Measurements from ENCODE around the gene METTL25B. TPM values are rescaled to one million over a fixed set of nuclear protein-coding genes. Genes with fewer than 3 reads are reported as not detected.

The METTL25B gene
- total and polyA plus RNA-seq, 2 of the 13 experiments (the other 11 are each of a cell fraction or from before 2014, with no cell fraction given): 11.9 to 24.0 TPM

- WGBS (ENCODE audit: low lambda C conversion rate): under 1% methylated on average over 26 of the region's 64 CpGs
- no peak for ATAC-seq
- ChIA-PET CTCF (ENCODE audit: low intra/inter-chr PET ratio, low total read pairs) (no interaction called here), POLR2A (interaction anchor here (1.0 to 4.5 kb wide), 6 partner anchors 9 to 23 kb away, joined by 4 to 67 read pairs (median 32); partner anchors contain the start of genes ISG20L2, METTL25B, MRPL24 and PRCC)
- Histone ChIP-seq H3K4me1 (ENCODE audit: insufficient read depth, low read length) (peaks cover 48% of the 10 kb centered on the region), H3K27me3 (ENCODE audit: control insufficient read depth in 1 of 2, insufficient read depth in 2 of 2, low read length in 2 of 2) (no peaks in the 10 kb centered on the region; a peak in 1 of 5 replicates), H3K79me2 (ENCODE audit: insufficient read depth, low read length) (peaks cover 62% of the 10 kb centered on the region), H3K4me2 (ENCODE audit: low read depth, low read length) (peak overlapping the region; percentile 98), H3K9me3 (ENCODE audit: low read length) (no peaks in the 10 kb centered on the region), H3K4me3 (replicated peaks in 1 of 3; ENCODE audit: insufficient read depth in 1 of 3, low read depth in 2 of 3, low read length in 3 of 3) (peak overlapping the region; percentile 87 to 90 (median 88)), H4K20me1 (ENCODE audit: insufficient read depth, low read length) (peaks cover 8% of the 10 kb centered on the region), H3K27ac (ENCODE audit: extremely low read length, insufficient read depth, low read length) (peak overlapping the region; percentile 100), H3K36me3 (replicated peaks in 1 of 2; ENCODE audit: control insufficient read depth in 1 of 2, insufficient read depth in 2 of 2, low read length in 2 of 2) (no peaks in the 10 kb centered on the region), H3K9ac (ENCODE audit: insufficient read depth, low read depth, low read length) (peak overlapping the region; percentile 95), H2AFZ (ENCODE audit: low read length) (no peak overlapping the region)
- BruUV-seq (replicated peaks): no TSS peak
- in situ Hi-C loops (cut with HindIII; ENCODE audit: extremely low pct_ligation_motif_present, low pct_unique_long_range_greater_than_20kb): no loop called here
- no peak for DNase-seq (ENCODE audit: low spot score)
- intact Hi-C loops (cut with micrococcal nuclease; ENCODE audit: unreplicated experiment): loop anchor here (1.0 kb wide), 1 partner anchor 16 kb away; the partner anchor contains the start of gene PRCC
- FAIRE-seq: no peak
- TF ChIP-seq ZNF430 (CRISPR knock-in tag; IDR thresholded peaks at IDR 0.05) (0 out of 2 replicates have a peak, but pooled peaks have one; percentile 23), JUNB (CRISPR knock-in tag; IDR thresholded peaks at IDR 0.05; ENCODE audit: borderline replicate concordance) (no peak), KMT2B (CRISPR knock-in tag; IDR thresholded peaks at IDR 0.05) (peak; percentile 51), SNAI1 (CRISPR knock-in tag; IDR thresholded peaks at IDR 0.05; ENCODE audit: borderline replicate concordance) (peak; percentile 78; the same call in 1 of the 2 replicates), GABPB1 (CRISPR knock-in tag; IDR thresholded peaks at IDR 0.05) (peak; percentile 51; the same call in 1 of the 2 replicates), SNAPC4 (CRISPR knock-in tag; IDR thresholded peaks at IDR 0.05) (0 out of 2 replicates have a peak, but pooled peaks have one; percentile 60), ZNF225 (CRISPR knock-in tag; IDR thresholded peaks at IDR 0.05) (no peak), KLF12 (CRISPR knock-in tag; IDR thresholded peaks at IDR 0.05; ENCODE audit: borderline replicate concordance) (no peak), SRSF1 (optimal IDR thresholded peaks at IDR 0.05; ENCODE audit: low read depth, low read length) (peak; percentile 63), ZNF296 (CRISPR knock-in tag; conservative IDR thresholded peaks at IDR 0.05) (no peak), CBX2 (IDR thresholded peaks at IDR 0.05; ENCODE audit: low read depth, low read length) (no peak), CBX2 (CRISPR knock-in tag; IDR thresholded peaks at IDR 0.05; ENCODE audit: low read depth) (no peak), CEBPG (CRISPR knock-in tag; IDR thresholded peaks at IDR 0.05) (peak; percentile 67), ZBED4 (CRISPR knock-in tag; IDR thresholded peaks at IDR 0.05; ENCODE audit: borderline replicate concordance) (peak; percentile 22; the same call in 1 of the 2 replicates), TOPORS (CRISPR knock-in tag; IDR thresholded peaks at IDR 0.05) (no peak; the same call in 1 of the 2 replicates), SOX5 (CRISPR knock-in tag; IDR thresholded peaks at IDR 0.05; ENCODE audit: borderline replicate concordance) (no peak)
Observed at GRCh38 chr1:156750711-156751450, 22.6 kb downstream of the METTL25B start.

Data from HepG2 (cell line).